Neural cell (in vitro differentiated cells): Measurements from ENCODE around the gene POLQ. TPM values are rescaled to one million over a fixed set of nuclear protein-coding genes. Genes with fewer than 3 reads are reported as not detected.

Source experiments
- H2AFZ ChIP-seq: fragments of 200-600, 300-800 bp; sonication (generic), shearing (Covaris generic); 2 replicates; pipeline ENCODE4 v1.6.0; 2014; ENCODE audit warnings: low read depth, mild to moderate bottlenecking, antibody characterized with exemption, low read length, moderate library complexity
- H3F3A ChIP-seq: fragments of 200-600 bp; shearing (Covaris generic); 2 replicates; pipeline ENCODE4 v1.6.1; 2016; ENCODE audit warnings: mild to moderate bottlenecking, moderate library complexity, mixed read lengths, antibody characterized with exemption, low read length; ENCODE audit not compliant: insufficient read depth, poor library complexity, severe bottlenecking
- H3K27ac ChIP-seq: fragments of 200-600, 300-800 bp; sonication (generic), shearing (Covaris generic); 2 replicates; pipeline ENCODE4 v1.5.1; 2014; ENCODE audit warnings: mild to moderate bottlenecking, low read length, moderate library complexity
- H3K27me3 ChIP-seq: fragments of 300-800, 200-600 bp; sonication (generic), shearing (Covaris generic); 2 replicates; pipeline ENCODE4 v1.6.0; 2014; ENCODE audit warnings: mild to moderate bottlenecking, low read depth, low read length, moderate library complexity; ENCODE audit not compliant: insufficient read depth
- H3K36me3 ChIP-seq: fragments of 300-800, 200-600 bp; sonication (generic), shearing (Covaris generic); 2 replicates; pipeline ENCODE4 v1.5.1; 2014; ENCODE audit warnings: mild to moderate bottlenecking, antibody characterized with exemption, low read length, moderate library complexity; ENCODE audit not compliant: insufficient read depth
- H3K4me2 ChIP-seq: fragments of 300-800, 200-600 bp; sonication (generic), shearing (Covaris generic); 2 replicates; pipeline ENCODE4 v1.6.0; 2014; ENCODE audit warnings: mild to moderate bottlenecking, low read length
- H3K4me3 ChIP-seq: fragments of 300-800, 200-600 bp; sonication (generic), shearing (Covaris generic); 2 replicates; pipeline ENCODE4 v1.5.1; 2014; ENCODE audit warnings: mild to moderate bottlenecking, low read length, moderate library complexity
- H3K79me2 ChIP-seq: fragments of 200-600 bp; shearing (Covaris generic); replicated peaks from 2 replicates; pipeline ENCODE4 v1.6.0; 2014; ENCODE audit warnings: mild to moderate bottlenecking, low read length, moderate library complexity; ENCODE audit not compliant: insufficient read depth
- H3K9ac ChIP-seq: fragments of 300-800, 200-600 bp; sonication (generic), shearing (Covaris generic); 2 replicates; pipeline ENCODE4 v1.6.1; 2016; ENCODE audit warnings: mild to moderate bottlenecking, low read length, mixed read lengths
- H3K9me2 ChIP-seq: fragments of 200-600 bp; shearing (Covaris generic); 2 replicates; pipeline ENCODE4 v1.6.1; 2016; ENCODE audit warnings: mild to moderate bottlenecking, low read length, mixed read lengths; ENCODE audit not compliant: insufficient read depth
- H3K9me3 ChIP-seq: fragments of 200-600, 300-800 bp; sonication (generic), shearing (Covaris generic); 2 replicates; pipeline ENCODE4 v1.6.1; 2016; ENCODE audit warnings: mild to moderate bottlenecking, mixed run types, low read length, moderate library complexity, mixed read lengths
- H4K20me1 ChIP-seq: fragments of 200-600 bp; shearing (Covaris generic); 2 replicates; pipeline ENCODE4 v1.6.1; 2016; ENCODE audit warnings: mild to moderate bottlenecking, mixed run types; ENCODE audit not compliant: insufficient read depth
- CTCF ChIP-seq: fragments of 450-650 bp; IDR thresholded peaks from 2 replicates; pipeline ENCODE4 v1.5.1; 2014; ENCODE audit warnings: antibody characterized with exemption, mild to moderate bottlenecking, moderate library complexity; ENCODE audit not compliant: poor library complexity, severe bottlenecking
- EP300 ChIP-seq: fragments of 450-650 bp; conservative IDR thresholded peaks from 2 replicates; pipeline ENCODE4 v1.6.1; 2014; ENCODE audit warnings: antibody characterized with exemption, mild to moderate bottlenecking, moderate library complexity; ENCODE audit not compliant: poor library complexity, severe bottlenecking
- EZH2 ChIP-seq: fragments of 200-600, 300-800 bp; shearing (Covaris generic), sonication (generic); IDR thresholded peaks from 2 replicates; pipeline ENCODE4 v1.6.1; 2014; ENCODE audit warnings: antibody characterized with exemption, low read length, borderline replicate concordance, mild to moderate bottlenecking; ENCODE audit not compliant: insufficient read depth, poor library complexity, severe bottlenecking
- MXI1 ChIP-seq: fragments of 450-650 bp; conservative IDR thresholded peaks from 2 replicates; pipeline ENCODE4 v1.6.1; 2014; ENCODE audit warnings: antibody characterized with exemption, mild to moderate bottlenecking; ENCODE audit not compliant: poor library complexity, severe bottlenecking
- POLR2AphosphoS5 ChIP-seq: IDR thresholded peaks from 2 replicates; pipeline ENCODE4 v1.6.1; 2012
- RAD21 ChIP-seq: fragments of 450-650 bp; conservative IDR thresholded peaks from 2 replicates; pipeline ENCODE4 v1.6.1; 2014; ENCODE audit warnings: antibody characterized with exemption, mild to moderate bottlenecking, moderate library complexity
- REST ChIP-seq: IDR thresholded peaks from 2 replicates; pipeline ENCODE4 v1.6.1; 2012; ENCODE audit warnings: borderline replicate concordance
- SMC3 ChIP-seq: fragments of 450-650 bp; conservative IDR thresholded peaks from 2 replicates; pipeline ENCODE4 v1.6.1; 2014; ENCODE audit warnings: antibody characterized with exemption, mild to moderate bottlenecking, moderate library complexity; ENCODE audit not compliant: poor library complexity
- TAF1 ChIP-seq: IDR thresholded peaks from 2 replicates; pipeline ENCODE4 v1.6.1; 2012; ENCODE audit warnings: low read depth
- polyA plus RNA-seq: library from polyadenylated mRNA; depleted of rRNA; stranded (reverse); fragments of >200 nt; gene quantifications from 2 replicates; pipeline ENCODE4 v1.2.3, GENCODE V29; 2014

Gene POLQ
- polyA plus RNA-seq, 1 donor from 2014 or later: 0.10 TPM

- H3K36me3 ChIP-seq: no peaks in the 10 kb centered on the region
- H3K4me3 ChIP-seq: no peak overlapping the region
- H2AFZ ChIP-seq: no peak overlapping the region
- no peaks in the 10 kb centered on the region for H3K9me3 ChIP-seq
- H3K27ac ChIP-seq: no peak overlapping the region
- no peaks in the 10 kb centered on the region for H4K20me1 ChIP-seq
- no peaks in the 10 kb centered on the region for H3K79me2 ChIP-seq
- H3F3A ChIP-seq: no peaks in the 10 kb centered on the region
- H3K9me2 ChIP-seq: no peaks in the 10 kb centered on the region
- no peak for TF ChIP-seq POLR2AphosphoS5
- no peak for TF ChIP-seq TAF1
- no peak for TF ChIP-seq CTCF
- TF ChIP-seq REST: no peak
- no peak for TF ChIP-seq SMC3
- no peak for TF ChIP-seq EP300
- TF ChIP-seq MXI1: no peak
- TF ChIP-seq EZH2: no peak
- no peaks in the 10 kb centered on the region for H3K27me3 ChIP-seq
- H3K4me2 ChIP-seq: no peak overlapping the region
- H3K9ac ChIP-seq: no peak overlapping the region
Observed at GRCh38 chr3:121482660-121483059, 63.1 kb downstream of the POLQ start.

GRCh38 chr3:121481106-121481880, 64.5 kb downstream of the POLQ start:
- H2AFZ ChIP-seq: no peak overlapping the region
- H3K27me3 ChIP-seq: no peaks in the 10 kb centered on the region
- H4K20me1 ChIP-seq: no peaks in the 10 kb centered on the region
- H3K4me2 ChIP-seq: no peak overlapping the region
- no peaks in the 10 kb centered on the region for H3K79me2 ChIP-seq
- H3K9ac ChIP-seq: no peak overlapping the region
- H3F3A ChIP-seq: no peaks in the 10 kb centered on the region
- TF ChIP-seq TAF1: no peak
- no peak for TF ChIP-seq POLR2AphosphoS5
- TF ChIP-seq SMC3: no peak
- TF ChIP-seq CTCF: no peak
- TF ChIP-seq RAD21: no peak
- H3K9me2 ChIP-seq: no peaks in the 10 kb centered on the region
- H3K4me3 ChIP-seq: no peak overlapping the region
- H3K9me3 ChIP-seq: no peaks in the 10 kb centered on the region
- no peaks in the 10 kb centered on the region for H3K36me3 ChIP-seq
- no peak overlapping the region for H3K27ac ChIP-seq
